Measurements from ENCODE around the gene TM2D1.

TM2D1 gene

DNA sequence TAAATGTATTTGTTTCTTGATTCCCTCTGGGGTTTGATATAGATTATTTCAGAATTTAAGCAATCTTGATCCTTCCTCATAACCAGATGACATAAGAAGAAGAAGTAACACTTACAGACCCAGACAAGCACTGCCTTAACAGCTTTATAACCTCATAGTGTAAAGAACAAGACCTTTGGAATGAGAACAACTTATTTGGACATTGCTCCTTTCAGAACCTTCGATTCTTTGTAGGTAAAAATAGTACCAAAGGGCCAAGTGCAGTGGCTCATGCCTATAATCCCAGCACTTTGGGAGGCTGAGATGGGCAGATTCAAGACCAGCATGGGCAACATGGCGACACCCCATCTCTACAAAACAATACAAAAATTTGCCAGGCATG, 15.0 kb downstream of the TM2D1 start:
- H3K4me3 ChIP-seq (ENCODE audit: low read depth, low read length), result no peak overlapping the region
- TF ChIP-seq MYC (IDR thresholded peaks at IDR 0.05; ENCODE audit: low read depth, low read length) (no peak), POLR2A (IDR thresholded peaks at IDR 0.05; ENCODE audit: extremely low read depth, insufficient read length) (no peak), MAX (IDR thresholded peaks at IDR 0.05; ENCODE audit: low read depth, low read length) (no peak)
- TF ChIP-seq, protein P1, sequence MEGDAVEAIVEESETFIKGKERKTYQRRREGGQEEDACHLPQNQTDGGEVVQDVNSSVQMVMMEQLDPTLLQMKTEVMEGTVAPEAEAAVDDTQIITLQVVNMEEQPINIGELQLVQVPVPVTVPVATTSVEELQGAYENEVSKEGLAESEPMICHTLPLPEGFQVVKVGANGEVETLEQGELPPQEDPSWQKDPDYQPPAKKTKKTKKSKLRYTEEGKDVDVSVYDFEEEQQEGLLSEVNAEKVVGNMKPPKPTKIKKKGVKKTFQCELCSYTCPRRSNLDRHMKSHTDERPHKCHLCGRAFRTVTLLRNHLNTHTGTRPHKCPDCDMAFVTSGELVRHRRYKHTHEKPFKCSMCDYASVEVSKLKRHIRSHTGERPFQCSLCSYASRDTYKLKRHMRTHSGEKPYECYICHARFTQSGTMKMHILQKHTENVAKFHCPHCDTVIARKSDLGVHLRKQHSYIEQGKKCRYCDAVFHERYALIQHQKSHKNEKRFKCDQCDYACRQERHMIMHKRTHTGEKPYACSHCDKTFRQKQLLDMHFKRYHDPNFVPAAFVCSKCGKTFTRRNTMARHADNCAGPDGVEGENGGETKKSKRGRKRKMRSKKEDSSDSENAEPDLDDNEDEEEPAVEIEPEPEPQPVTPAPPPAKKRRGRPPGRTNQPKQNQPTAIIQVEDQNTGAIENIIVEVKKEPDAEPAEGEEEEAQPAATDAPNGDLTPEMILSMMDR (IDR thresholded peaks at IDR 0.05; ENCODE audit: low read depth, low read length), result no peak
- no peak for DNase-seq (ENCODE audit: low read depth)

- no peak for TF ChIP-seq POLR2A (IDR thresholded peaks at IDR 0.05; ENCODE audit: extremely low read depth, insufficient read length)
- H3K4me3 ChIP-seq (ENCODE audit: low read depth, low read length), result no peak overlapping the region
- DNase-seq (ENCODE audit: low read depth), result no peak
Measured at GRCh38 chr1:61708953-61709907, 15.7 kb downstream of the TM2D1 start.

DNA sequence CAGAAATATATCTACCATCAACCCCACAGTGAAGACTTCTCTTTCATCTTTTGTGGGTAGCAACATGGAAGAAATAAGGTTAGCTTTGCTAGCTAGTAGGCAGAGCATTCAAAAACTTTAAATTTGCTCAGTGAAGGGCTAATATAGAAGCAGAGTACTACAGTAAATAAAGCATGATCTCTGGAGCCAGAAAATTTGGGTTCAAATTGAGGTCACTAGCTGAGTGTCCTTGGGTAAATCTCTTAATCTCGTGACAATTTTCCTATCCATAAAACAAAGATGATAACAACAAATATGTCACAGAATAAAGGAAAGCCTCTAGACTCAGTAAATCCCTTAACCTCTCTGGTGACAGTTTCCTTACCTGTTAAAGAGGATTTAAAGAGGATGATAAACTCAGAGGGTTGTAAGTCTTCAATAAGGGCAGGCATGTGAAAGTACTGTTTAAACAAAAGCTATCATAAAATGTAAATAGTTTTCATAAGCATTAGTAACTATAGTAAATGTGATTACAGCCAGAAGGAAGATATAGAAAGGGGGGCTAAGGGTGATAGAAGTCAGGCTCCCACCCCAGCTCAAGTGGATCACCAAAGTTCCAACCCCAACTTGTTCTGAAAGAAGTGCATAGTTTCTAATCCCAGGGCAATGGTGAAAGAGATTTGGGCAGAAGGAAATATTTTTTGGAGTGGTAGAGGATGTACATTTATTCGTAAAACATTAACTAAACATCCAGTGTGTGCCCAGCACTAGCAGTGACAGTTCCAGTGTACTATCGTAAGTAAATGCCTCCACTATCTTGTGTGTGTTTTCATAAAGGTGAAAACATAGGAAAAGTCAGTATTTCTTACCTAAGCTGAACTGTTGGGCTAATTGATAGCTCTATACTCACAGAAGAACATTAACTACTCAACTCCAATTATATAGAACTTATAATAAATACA, 24.8 kb downstream of the TM2D1 start:
- no peak for DNase-seq (ENCODE audit: low read depth)
- no peak overlapping the region for H3K4me3 ChIP-seq (ENCODE audit: low read depth, low read length)
- TF ChIP-seq, protein P1 (IDR thresholded peaks at IDR 0.05; ENCODE audit: low read depth, low read length), result no peak
- TF ChIP-seq MAX (IDR thresholded peaks at IDR 0.05; ENCODE audit: low read depth, low read length), result no peak

DNA sequence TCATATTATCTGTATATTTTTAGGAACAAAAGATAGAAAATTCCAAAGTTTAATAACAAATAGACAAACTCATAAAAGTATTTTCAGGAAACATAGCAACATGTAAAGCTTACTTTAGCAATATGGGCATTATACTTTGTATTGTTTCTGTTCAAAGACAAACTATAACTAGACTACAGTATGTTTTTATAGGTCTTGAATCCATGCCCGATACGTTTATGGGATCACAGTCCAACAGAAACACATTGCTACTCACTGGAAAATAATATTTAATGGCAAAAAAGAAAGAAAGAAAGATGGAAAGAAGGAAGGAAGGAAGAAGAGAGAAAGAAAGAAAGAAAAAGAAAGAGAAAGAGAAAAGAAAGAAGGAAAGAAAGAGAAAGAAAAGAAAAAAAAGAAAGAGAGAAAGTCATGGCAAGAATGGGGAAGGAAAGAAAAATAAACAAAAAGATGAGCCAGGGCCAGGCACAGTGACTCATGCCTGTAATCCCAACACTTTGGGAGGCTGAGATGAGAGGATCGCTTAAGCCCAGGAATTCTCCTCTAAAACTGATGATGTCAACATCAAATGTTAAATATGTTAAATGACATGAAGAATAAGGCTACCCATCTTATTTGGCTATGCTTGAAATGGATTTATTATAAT, 32.7 kb downstream of the TM2D1 start:
- no peak for DNase-seq (ENCODE audit: low read depth)
- H3K4me3 ChIP-seq (ENCODE audit: low read depth, low read length), result no peak overlapping the region
- TF ChIP-seq MYC (IDR thresholded peaks at IDR 0.05; ENCODE audit: low read depth, low read length) (no peak), MAX (IDR thresholded peaks at IDR 0.05; ENCODE audit: low read depth, low read length) (no peak), POLR2A (IDR thresholded peaks at IDR 0.05; ENCODE audit: extremely low read depth, insufficient read length) (no peak)
- TF ChIP-seq, protein P1 (IDR thresholded peaks at IDR 0.05; ENCODE audit: low read depth, low read length), result no peak

DNA sequence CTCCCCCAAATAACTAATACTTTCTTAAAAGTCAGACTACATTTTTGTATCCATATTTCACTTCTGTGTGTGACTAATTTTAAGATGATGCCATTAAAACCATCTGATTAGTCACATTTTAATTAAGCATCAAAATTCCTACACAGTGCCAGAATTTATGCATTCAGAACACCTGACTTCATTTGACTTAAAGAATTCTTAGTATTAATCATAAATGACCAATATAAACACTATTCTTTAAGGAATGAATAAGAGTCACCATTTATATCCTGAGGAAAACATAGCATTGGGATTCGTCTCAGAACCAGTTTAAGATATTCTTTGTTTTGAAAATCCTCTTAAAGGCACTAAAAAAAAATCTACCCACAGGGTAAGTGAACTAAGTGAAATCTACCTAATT, 37.0 kb downstream of the TM2D1 start:
- DNase-seq (ENCODE audit: low read depth), result no peak
- no peak overlapping the region for H3K4me3 ChIP-seq (ENCODE audit: low read depth, low read length)
- no peak for TF ChIP-seq POLR2A (IDR thresholded peaks at IDR 0.05; ENCODE audit: extremely low read depth, insufficient read length)
- TF ChIP-seq, protein P1 (IDR thresholded peaks at IDR 0.05; ENCODE audit: low read depth, low read length), result no peak

GRCh38 chr1:61682891-61683290, 42.0 kb downstream of the TM2D1 start:
- H3K4me3 ChIP-seq (ENCODE audit: low read depth, low read length), result no peak overlapping the region
- no peak for DNase-seq (ENCODE audit: low read depth)
- no peak for TF ChIP-seq POLR2A (IDR thresholded peaks at IDR 0.05; ENCODE audit: extremely low read depth, insufficient read length)
- no peak for TF ChIP-seq MYC (IDR thresholded peaks at IDR 0.05; ENCODE audit: low read depth, low read length)
- TF ChIP-seq MAX (IDR thresholded peaks at IDR 0.05; ENCODE audit: low read depth, low read length), result no peak
- TF ChIP-seq, protein P1 (IDR thresholded peaks at IDR 0.05; ENCODE audit: low read depth, low read length), result no peak
